ENCODE measurements around the gene C3orf22. TPM values are rescaled to one million over a fixed set of nuclear protein-coding genes. Genes with fewer than 3 reads are reported as not detected.

C3orf22 gene
- total RNA-seq, 2 donors from 2014 or later = not detected

- Histone ChIP-seq H3K27me3 (ENCODE audit: control insufficient read depth, insufficient read depth, low read length, poor library complexity, severe bottlenecking) (no peaks in the 10 kb centered on the region), H3K4me3 (ENCODE audit: low read length) (no peak overlapping the region), H3K36me3 (ENCODE audit: control insufficient read depth, insufficient read depth, low read length) (no peaks in the 10 kb centered on the region), H3K27ac (ENCODE audit: low read depth, low read length) (no peak overlapping the region), H3K9me3 (ENCODE audit: control insufficient read depth, low read length) (no peaks in the 10 kb centered on the region), H3K4me1 (ENCODE audit: control insufficient read depth, insufficient read depth, low read length) (peaks cover 12% of the 10 kb centered on the region), H3K9ac (ENCODE audit: extremely low read depth, low read length, poor library complexity, severe bottlenecking) (no peak overlapping the region)
- no peak for TF ChIP-seq CTCF (conservative IDR thresholded peaks at IDR 0.05)
- H3K27me3 Mint-ChIP-seq (ENCODE audit: insufficient read depth) = peaks cover 2% of the 10 kb centered on the region
- DNase-seq = peak; percentile 46
- peaks cover 33% of the 10 kb centered on the region for H3K4me1 Mint-ChIP-seq
- no peaks in the 10 kb centered on the region for H3K36me3 Mint-ChIP-seq (ENCODE audit: low read depth)
- no peaks in the 10 kb centered on the region for H3K9me3 Mint-ChIP-seq
- 83 to 91% methylated on average over 1 of the region's 1 CpG for WGBS, 2 experiments (ENCODE audit: insufficient coverage in 1 of 2, insufficient read length in 1 of 2)
- H3K27ac Mint-ChIP-seq = no peak overlapping the region
- no peak overlapping the region for H3K4me3 Mint-ChIP-seq
These were observed 11.0 kb downstream of the C3orf22 start for GRCh38 chr3:126547721-126548120.

- no peak overlapping the region for H3K27ac ChIP-seq (ENCODE audit: low read depth, low read length)
- TF ChIP-seq CTCF (conservative IDR thresholded peaks at IDR 0.05) = no peak
- H3K9ac ChIP-seq (ENCODE audit: extremely low read depth, low read length, poor library complexity, severe bottlenecking) = no peak overlapping the region
- Mint-ChIP-seq H3K27ac (no peak overlapping the region), H3K36me3 (ENCODE audit: low read depth) (no peaks in the 10 kb centered on the region), H3K4me1 (peaks cover 33% of the 10 kb centered on the region), H3K27me3 (ENCODE audit: insufficient read depth) (peaks cover 5% of the 10 kb centered on the region), H3K9me3 (no peaks in the 10 kb centered on the region), H3K4me3 (no peak overlapping the region)
- H3K9me3 ChIP-seq (ENCODE audit: control insufficient read depth, low read length) = no peaks in the 10 kb centered on the region
- peak; percentile 33 for DNase-seq
- no peaks in the 10 kb centered on the region for H3K36me3 ChIP-seq (ENCODE audit: control insufficient read depth, insufficient read depth, low read length)
- H3K4me1 ChIP-seq (ENCODE audit: control insufficient read depth, insufficient read depth, low read length) = peaks cover 12% of the 10 kb centered on the region
- H3K27me3 ChIP-seq (ENCODE audit: control insufficient read depth, insufficient read depth, low read length, poor library complexity, severe bottlenecking) = no peaks in the 10 kb centered on the region
- WGBS, 2 experiments (ENCODE audit: insufficient coverage in 1 of 2, insufficient read length in 1 of 2) = 89 to 100% methylated on average over 5 to 8 of the region's 8 CpGs
- no peak overlapping the region for H3K4me3 ChIP-seq (ENCODE audit: low read length)
These were observed 12.0 kb downstream of the C3orf22 start for GRCh38 chr3:126546549-126547239.

- Histone ChIP-seq H3K9me3 (ENCODE audit: control insufficient read depth, low read length) (no peaks in the 10 kb centered on the region), H3K4me3 (ENCODE audit: low read length) (no peak overlapping the region), H3K36me3 (ENCODE audit: control insufficient read depth, insufficient read depth, low read length) (no peaks in the 10 kb centered on the region), H3K27ac (ENCODE audit: low read depth, low read length) (no peak overlapping the region), H3K4me1 (ENCODE audit: control insufficient read depth, insufficient read depth, low read length) (peaks cover 12% of the 10 kb centered on the region), H3K27me3 (ENCODE audit: control insufficient read depth, insufficient read depth, low read length, poor library complexity, severe bottlenecking) (no peaks in the 10 kb centered on the region), H3K9ac (ENCODE audit: extremely low read depth, low read length, poor library complexity, severe bottlenecking) (no peak overlapping the region)
- Mint-ChIP-seq H3K36me3 (ENCODE audit: low read depth) (no peaks in the 10 kb centered on the region), H3K4me1 (peaks cover 33% of the 10 kb centered on the region), H3K4me3 (no peak overlapping the region), H3K9me3 (peaks cover 1% of the 10 kb centered on the region), H3K27me3 (ENCODE audit: insufficient read depth) (peaks cover 9% of the 10 kb centered on the region), H3K27ac (no peak overlapping the region)
- TF ChIP-seq CTCF (conservative IDR thresholded peaks at IDR 0.05) = no peak
- no peak for DNase-seq
- 92 to 95% methylated on average over 5 to 6 of the region's 6 CpGs for WGBS, 2 experiments (ENCODE audit: insufficient coverage in 1 of 2, insufficient read length in 1 of 2)
These were observed 12.7 kb downstream of the C3orf22 start for GRCh38 chr3:126546013-126546412.

Data from endodermal cell (in vitro differentiated cells).